GM18526 (cell line): ENCODE measurements around the gene PRMT5.

Experiments
- POLR2A ChIP-seq: IDR thresholded peaks from 3 replicates; pipeline ENCODE4 v1.6.1; 2011; ENCODE audit not compliant: insufficient read length; ENCODE audit errors: extremely low read depth

Gene PRMT5

DNA sequence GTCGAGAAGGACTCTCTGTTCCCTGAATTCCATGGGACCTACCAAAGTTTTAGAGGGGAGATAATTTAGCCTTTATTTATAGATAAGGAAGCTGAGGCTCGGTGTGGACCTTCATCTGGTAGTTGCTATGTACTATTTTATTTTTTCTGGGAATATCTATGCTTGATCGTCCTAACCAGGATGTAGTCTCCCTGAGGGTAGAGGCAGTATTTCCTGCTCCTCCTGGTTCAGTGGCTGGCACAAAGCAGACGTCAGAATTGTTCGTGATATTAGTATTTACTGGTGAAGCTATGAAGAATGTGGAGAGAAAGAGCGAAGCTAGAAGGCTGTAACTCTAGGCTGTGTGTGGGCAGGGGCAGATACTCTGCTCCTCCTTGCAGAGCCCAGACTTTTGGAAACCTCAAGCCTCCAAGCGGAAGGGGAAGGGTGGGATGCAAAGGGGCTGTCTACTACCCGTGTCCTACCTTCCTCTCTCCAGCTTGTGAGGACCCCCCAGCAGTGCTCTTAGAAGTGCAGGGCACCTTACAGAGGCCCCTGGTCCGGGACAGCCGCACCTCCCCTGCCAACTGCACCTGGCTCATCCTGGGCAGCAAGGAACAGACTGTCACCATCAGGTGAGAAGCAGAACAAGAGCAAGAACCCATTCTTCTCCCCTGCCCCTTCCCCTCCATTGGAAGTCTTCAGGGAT is 56.2 kb downstream of the PRMT5 start:
- TF ChIP-seq POLR2A, result no peak

DNA sequence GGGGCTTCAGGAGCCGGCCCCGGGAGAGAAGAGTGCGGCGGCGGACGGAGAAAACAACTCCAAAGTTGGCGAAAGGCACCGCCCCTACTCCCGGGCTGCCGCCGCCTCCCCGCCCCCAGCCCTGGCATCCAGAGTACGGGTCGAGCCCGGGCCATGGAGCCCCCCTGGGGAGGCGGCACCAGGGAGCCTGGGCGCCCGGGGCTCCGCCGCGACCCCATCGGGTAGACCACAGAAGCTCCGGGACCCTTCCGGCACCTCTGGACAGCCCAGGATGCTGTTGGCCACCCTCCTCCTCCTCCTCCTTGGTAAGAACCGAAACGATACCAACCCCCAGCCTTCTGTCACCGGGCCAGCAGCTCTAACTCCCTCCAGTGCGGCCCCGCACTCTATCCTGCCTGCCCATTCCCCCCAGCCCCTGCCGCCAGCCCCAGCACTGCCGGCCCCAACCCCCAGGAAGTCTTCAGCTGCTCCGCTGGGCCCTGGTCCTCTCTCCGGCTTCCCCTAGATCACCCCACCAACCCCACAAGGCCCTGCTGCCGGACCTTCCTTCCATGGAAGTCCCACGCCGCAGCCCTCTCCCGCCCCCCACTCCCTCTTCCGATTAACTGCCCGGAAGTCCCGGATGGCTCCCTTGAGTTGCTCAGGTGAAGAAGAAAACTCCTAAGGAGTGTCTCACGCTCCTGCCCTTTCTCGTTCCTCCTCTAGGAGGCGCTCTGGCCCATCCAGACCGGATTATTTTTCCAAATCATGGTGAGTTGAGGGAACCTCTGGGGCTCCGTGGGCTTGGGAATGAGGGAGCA is 56.9 kb downstream of the PRMT5 start:
- TF ChIP-seq POLR2A, result no peak

DNA sequence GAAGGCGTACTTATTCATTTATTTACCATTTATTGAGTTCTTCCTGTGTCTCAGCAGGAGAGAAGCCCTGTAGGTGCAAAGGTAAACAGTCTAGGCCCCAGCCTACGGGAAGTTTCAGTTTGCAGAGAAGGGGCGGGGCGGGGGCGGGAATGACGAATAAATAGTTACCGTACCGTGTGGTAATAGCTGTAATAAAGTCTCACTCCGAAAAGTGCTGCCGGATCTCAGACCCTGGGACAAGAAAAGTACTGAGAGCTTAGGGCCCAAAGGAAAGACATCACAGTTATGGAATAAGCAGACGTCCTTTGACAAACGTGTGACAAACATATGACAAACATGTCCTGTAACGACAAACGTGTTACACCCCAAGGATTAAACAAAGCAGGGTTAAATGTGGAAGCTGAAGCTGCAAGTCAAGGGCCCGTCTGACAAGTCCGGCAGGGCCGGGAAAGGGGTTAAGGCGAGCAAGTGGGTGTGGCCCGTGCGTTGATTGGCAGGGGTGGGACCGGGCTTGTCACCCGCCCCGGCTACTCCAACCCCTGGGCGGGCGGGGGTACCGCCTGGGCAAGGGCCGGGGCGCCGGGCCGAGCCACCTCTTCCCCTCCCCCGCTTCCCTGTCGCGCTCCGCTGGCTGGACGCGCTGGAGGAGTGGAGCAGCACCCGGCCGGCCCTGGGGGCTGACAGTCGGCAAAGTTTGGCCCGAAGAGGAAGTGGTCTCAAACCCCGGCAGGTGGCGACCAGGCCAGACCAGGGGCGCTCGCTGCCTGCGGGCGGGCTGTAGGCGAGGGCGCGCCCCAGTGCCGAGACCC is 57.7 kb downstream of the PRMT5 start, which contains the start of gene LRP10:
LRP10 (plus strand) TSS at position 517 of the 809 bp plus-strand sequence. CDS start 564 bp downstream, outside the sequence.
- TF ChIP-seq POLR2A, result peak; percentile 68

DNA sequence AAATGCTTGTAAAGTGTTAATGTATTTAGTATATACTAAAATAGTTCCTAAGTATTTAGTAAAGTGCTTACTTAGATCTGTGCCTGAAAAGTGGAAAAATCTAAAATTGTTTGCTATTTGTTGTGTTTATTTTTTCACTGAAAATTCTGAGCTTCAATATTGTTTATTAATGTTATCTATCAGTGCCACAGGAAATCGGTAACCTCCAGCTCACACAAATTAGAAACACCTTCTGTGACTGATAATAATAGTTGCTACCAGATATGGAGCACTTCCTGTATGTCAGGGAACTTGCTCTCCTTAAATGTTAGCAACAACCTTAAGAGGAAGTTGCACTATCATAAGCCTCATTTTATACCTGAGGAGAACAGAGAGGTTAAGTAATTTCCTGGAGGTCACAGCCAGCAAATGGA is 58.4 kb downstream of the PRMT5 start:
- TF ChIP-seq POLR2A, result no peak
